Measurements from ENCODE around the gene DHX40.
A peak's percentile ranks its signal among the peaks of the same experiment; 100 is the strongest.
"Not testable (repeated sequence)": the region's sequence is repeated elsewhere in the genome, so short reads cannot be mapped to it uniquely, and the experiment has no call there.

Gene DHX40

GRCh38 chr17:59558953-59559352 lies 6.5 kb upstream of the DHX40 start:
- no peak for DNase-seq (ENCODE audit: low spot score)

- DNase-seq (ENCODE audit: low spot score): peak; percentile 1
Measured at GRCh38 chr17:59561042-59561441, 4.4 kb upstream of the DHX40 start.

- DNase-seq (ENCODE audit: low spot score): peak; percentile 47
Measured at GRCh38 chr17:59565959-59566324, 532 bp downstream of the DHX40 start.

- not testable (repeated sequence) for DNase-seq (ENCODE audit: low spot score)
Measured at GRCh38 chr17:59569151-59569550, 3.7 kb downstream of the DHX40 start.

GRCh38 chr17:59572301-59572924 lies 7.0 kb downstream of the DHX40 start:
- no peak for DNase-seq (ENCODE audit: low spot score)

GRCh38 chr17:59584168-59584567 lies 18.8 kb downstream of the DHX40 start:
- DNase-seq (ENCODE audit: low spot score): not testable (repeated sequence)

- no peak for DNase-seq (ENCODE audit: low spot score)
Measured at GRCh38 chr17:59600169-59600568, 34.8 kb downstream of the DHX40 start.

- no peak for DNase-seq (ENCODE audit: low spot score)
Measured at GRCh38 chr17:59601130-59601529, 35.7 kb downstream of the DHX40 start.

GRCh38 chr17:59607061-59607460 lies 41.7 kb downstream of the DHX40 start:
- no peak for DNase-seq (ENCODE audit: low spot score)

- DNase-seq (ENCODE audit: low spot score): no peak
Measured at GRCh38 chr17:59607817-59608403, 42.5 kb downstream of the DHX40 start.

GRCh38 chr17:59611503-59611902 lies 46.1 kb downstream of the DHX40 start:
- no peak for DNase-seq (ENCODE audit: low spot score)

- no peak for DNase-seq (ENCODE audit: low spot score)
Measured at GRCh38 chr17:59616253-59616920, 51.0 kb downstream of the DHX40 start.

- DNase-seq (ENCODE audit: low spot score): no peak
Measured at GRCh38 chr17:59617156-59617732, 51.8 kb downstream of the DHX40 start.

GRCh38 chr17:59619035-59619297 lies 53.6 kb downstream of the DHX40 start:
- no peak for DNase-seq (ENCODE audit: low spot score)

- peak; percentile 86 for DNase-seq (ENCODE audit: low spot score)
Measured at GRCh38 chr17:59619298-59620063, 54.1 kb downstream of the DHX40 start, which contains the start of gene CLTC. Gene CLTC, plus strand, starts transcription at chr17:59619895. Its CDS starts 237 bp downstream, at chr17:59620132.

GRCh38 chr17:59620064-59620359 lies 54.6 kb downstream of the DHX40 start:
- DNase-seq (ENCODE audit: low spot score): no peak

- peak; percentile 44 for DNase-seq (ENCODE audit: low spot score)
Measured at GRCh38 chr17:59620518-59621259, 55.3 kb downstream of the DHX40 start.

GRCh38 chr17:59621771-59622170 lies 56.4 kb downstream of the DHX40 start:
- no peak for DNase-seq (ENCODE audit: low spot score)

GRCh38 chr17:59623151-59623550 lies 57.7 kb downstream of the DHX40 start:
- DNase-seq (ENCODE audit: low spot score): no peak

- no peak for DNase-seq (ENCODE audit: low spot score)
Measured at GRCh38 chr17:59626756-59627155, 61.3 kb downstream of the DHX40 start.

GRCh38 chr17:59627274-59627673 lies 61.9 kb downstream of the DHX40 start:
- no peak for DNase-seq (ENCODE audit: low spot score)

GRCh38 chr17:59627770-59628171 lies 62.4 kb downstream of the DHX40 start:
- DNase-seq (ENCODE audit: low spot score): no peak

Data from CD4-positive, alpha-beta T cell treated with Interleukin-6 at 100 ng/mL for 8 hours (primary cell).